GM13976 (cell line): ENCODE measurements around the gene TMEM132D.

Experiments
- DNase-seq: peaks from one replicate; pipeline ENCODE4 v3.0.0; 2012; ENCODE audit warnings: low spot score
- CTCF ChIP-seq: IDR thresholded peaks from 2 replicates; pipeline ENCODE4 v1.5.1; 2012; ENCODE audit warnings: borderline replicate concordance, mild to moderate bottlenecking; ENCODE audit not compliant: insufficient read depth; ENCODE audit errors: extremely low read depth, missing control alignments, control extremely low read depth
- in situ Hi-C: fragments of 300-500 bp; cut with MboI; formaldehyde crosslinking; loops from one replicate; pipeline ENCODE4 v1.12.0; 2022; ENCODE audit warnings: low sequenced_read_pairs, mixed read lengths, inconsistent platforms; ENCODE audit not compliant: unreplicated experiment

Gene TMEM132D

GRCh38 chr12:129202109-129202814 is 701.6 kb downstream of the TMEM132D start:
- in situ Hi-C loops, result no loop called here
- no peak for TF ChIP-seq CTCF
- no peak for DNase-seq

DNA sequence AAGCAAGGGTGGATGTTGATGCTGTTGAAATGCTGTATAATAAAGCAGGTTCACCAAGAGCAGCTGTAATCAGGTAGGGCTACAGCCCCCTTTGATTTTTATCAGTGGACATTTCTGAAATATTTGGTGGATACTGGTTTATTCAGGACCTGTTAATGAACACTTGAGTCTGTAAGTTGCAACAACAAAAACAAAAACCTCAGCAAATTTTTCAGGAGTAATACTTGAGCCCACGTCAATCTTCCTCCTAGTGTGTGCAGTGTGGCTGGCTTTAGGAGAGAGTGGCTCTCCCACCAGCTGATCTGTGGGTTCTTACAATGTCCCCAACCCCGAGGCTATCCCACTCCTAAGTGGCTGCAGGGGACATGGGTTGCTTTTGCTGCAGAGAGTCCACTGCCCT is 702.8 kb downstream of the TMEM132D start:
- in situ Hi-C loops, result no loop called here
- no peak for TF ChIP-seq CTCF
- no peak for DNase-seq

DNA sequence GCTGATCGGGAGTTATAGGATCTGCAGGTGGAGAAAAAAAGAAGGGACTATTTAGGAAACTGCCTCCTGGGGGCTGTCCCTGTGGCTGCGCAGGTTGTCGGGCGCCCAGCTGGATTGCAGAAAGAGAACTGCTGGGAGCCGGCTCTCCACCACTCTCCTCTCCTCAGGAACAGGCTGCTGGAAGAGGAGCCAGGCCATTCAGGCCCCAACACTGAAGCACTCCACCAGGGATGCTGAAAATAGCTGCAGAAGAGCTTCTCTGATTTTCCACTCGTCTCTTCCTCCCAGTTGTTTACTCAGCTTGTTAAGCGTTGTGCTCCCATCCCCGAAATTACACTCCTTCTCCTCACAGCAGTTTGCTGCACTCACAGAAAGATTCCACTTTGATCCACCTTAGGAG is 703.2 kb downstream of the TMEM132D start:
- no peak for TF ChIP-seq CTCF
- in situ Hi-C loops, result no loop called here
- no peak for DNase-seq

- in situ Hi-C loops, result no loop called here
- no peak for DNase-seq
- TF ChIP-seq CTCF, result no peak
These were observed 706.9 kb downstream of the TMEM132D start for GRCh38 chr12:129196927-129197326.

- DNase-seq, result no peak
- in situ Hi-C loops, result no loop called here
- no peak for TF ChIP-seq CTCF
These were observed 708.7 kb downstream of the TMEM132D start for GRCh38 chr12:129195081-129195480.

- peak; percentile 22 for TF ChIP-seq CTCF
- peak; percentile 42 for DNase-seq
- in situ Hi-C loops, result no loop called here
These were observed 710.5 kb downstream of the TMEM132D start for GRCh38 chr12:129193263-129193871.
